A549 (cell line): ENCODE data around the gene ADAMTSL3. TPM values are rescaled to one million over a fixed set of nuclear protein-coding genes. Genes with fewer than 3 reads are reported as not detected.

Experiments used
- ATAC-seq, 2 experiments: fragments of 200-7000 bp in 1 of 2; fragments of >200 bp in 1 of 2; cut with Nextera tagmentation in 1 of 2; cut with Tn5 transposase in 1 of 2; 3 replicates each; pipeline versions ENCODE4 v1.8.0 to v1.9.1; 2018 to 2020; ENCODE audit warnings: mild to moderate bottlenecking in 1 of 2, moderate library complexity in 1 of 2
- CTCF ChIA-PET: fragments of 300-600 bp; sonication (Branson Sonifier 250); formaldehyde crosslinking; extraction: SDS; loops from one replicate; lab custom pipeline; 2021; ENCODE audit warnings: antibody characterized with exemption, inconsistent platforms; lab: Yijun Ruan, JAX
- POLR2A ChIA-PET: fragments of 350-600 bp; formaldehyde crosslinking; extraction: SDS; loops from one replicate; lab custom pipeline; 2021; ENCODE audit warnings: antibody characterized with exemption, inconsistent platforms; lab: Yijun Ruan, JAX
- DNase-seq, 2 experiments: peaks; one replicate each; pipeline versions ENCODE4 v3.0.0 to v3.0.0-alpha.2; 2011 to 2016; ENCODE audit warnings: low read depth in 1 of 2, low spot score in 1 of 2
- FAIRE-seq: peaks from 2 replicates; lab custom pipeline; 2011; peaks lifted over from hg19 to GRCh38; lab: Jason Lieb, UNC
- H3K27ac ChIP-seq, 2 experiments: fragments of >200 bp; sonication (Bioruptor Twin); formaldehyde crosslinking; 3 replicates each; pipeline ENCODE4 v1.5.1; 2016 to 2017
- H3K4me1 ChIP-seq: fragments of >200 bp; sonication (Bioruptor Twin); formaldehyde crosslinking; 3 replicates; pipeline ENCODE4 v1.6.1; 2016
- H3K4me2 ChIP-seq: fragments of >200 bp; sonication (Bioruptor Twin); formaldehyde crosslinking; 3 replicates; pipeline ENCODE4 v1.6.1; 2016
- H3K4me3 ChIP-seq: fragments of >200 bp; sonication (Bioruptor Twin); formaldehyde crosslinking; 3 replicates; pipeline ENCODE4 v1.5.1; 2016
- H3K9me3 ChIP-seq: fragments of >200 bp; sonication (Bioruptor Twin); formaldehyde crosslinking; 3 replicates; pipeline ENCODE4 v1.6.1; 2016
- ATOH8 ChIP-seq: fragments of 250-450 bp; sonication (Bioruptor Pico); IDR thresholded peaks from 2 replicates; pipeline ENCODE4 v1.5.0; 2020; ENCODE audit warnings: low read depth, mild to moderate bottlenecking, moderate library complexity
- CBX2 ChIP-seq: fragments of 200-600 bp; sonication (generic); IDR thresholded peaks from 2 replicates; pipeline ENCODE4 v1.6.1; 2016; ENCODE audit warnings: low read depth, mild to moderate bottlenecking, borderline replicate concordance
- E2F6 ChIP-seq: IDR thresholded peaks from 2 replicates; pipeline ENCODE4 v1.6.1; 2012; ENCODE audit warnings: low read depth, borderline replicate concordance
- FOSB ChIP-seq: fragments of 250-450 bp; sonication (Bioruptor Pico); IDR thresholded peaks from 2 replicates; pipeline ENCODE4 v1.5.0; 2020; ENCODE audit warnings: mild to moderate bottlenecking, moderate library complexity
- FOXS1 ChIP-seq: fragments of 250-450 bp; sonication (Bioruptor Pico); IDR thresholded peaks from 2 replicates; pipeline ENCODE4 v1.5.0; 2020; ENCODE audit warnings: mild to moderate bottlenecking, moderate library complexity
- HDAC2 ChIP-seq: fragments of 200-600 bp; sonication (generic); IDR thresholded peaks from 2 replicates; pipeline ENCODE4 v1.6.1; 2016
- HOXB13 ChIP-seq: fragments of 250-450 bp; sonication (Bioruptor Pico); IDR thresholded peaks from 2 replicates; pipeline ENCODE4 v1.5.0; 2020; ENCODE audit warnings: low read depth, mild to moderate bottlenecking, moderate library complexity
- MYC ChIP-seq: IDR thresholded peaks from 2 replicates; pipeline ENCODE4 v1.6.1; 2012; ENCODE audit warnings: mild to moderate bottlenecking, inconsistent platforms, low read length, improper control_type of control experiment, borderline replicate concordance
- PBX3 ChIP-seq: IDR thresholded peaks from 2 replicates; pipeline ENCODE4 v1.6.1; 2012
- POLR2A ChIP-seq: IDR thresholded peaks from 2 replicates; pipeline ENCODE4 v1.6.1; 2012; ENCODE audit warnings: mild to moderate bottlenecking, low read length
- POLR2AphosphoS2 ChIP-seq: conservative IDR thresholded peaks from 2 replicates; pipeline ENCODE4 v1.6.1; 2012; ENCODE audit warnings: low read length, improper control_type of control experiment, inconsistent platforms
- RARB ChIP-seq: fragments of 250-450 bp; sonication (Bioruptor Pico); IDR thresholded peaks from 2 replicates; pipeline ENCODE4 v1.8.0; 2021; ENCODE audit warnings: mild to moderate bottlenecking, moderate library complexity
- RCOR1 ChIP-seq: fragments of 150-350 bp; IDR thresholded peaks from 2 replicates; pipeline ENCODE4 v1.6.1; 2014; ENCODE audit warnings: antibody characterized with exemption, low read length, low read depth
- TFCP2L1 ChIP-seq: fragments of 250-450 bp; sonication (Bioruptor Pico); IDR thresholded peaks from 2 replicates; pipeline ENCODE4 v1.5.0; 2021; ENCODE audit warnings: mild to moderate bottlenecking
- USF2 ChIP-seq: fragments of 450-650 bp; IDR thresholded peaks from 2 replicates; pipeline ENCODE4 v1.6.1; 2014; ENCODE audit warnings: antibody characterized with exemption
- WGBS: methylation state at CpG from one replicate; pipeline ENCODE4 v1.1.6; 2017; ENCODE audit errors: missing lambda C conversion rate; 5-methylcytosine and 5-hydroxymethylcytosine counted together
- polyA plus RNA-seq, 4 experiments: library from polyadenylated mRNA; depleted of rRNA in 3 of 4; stranded (reverse); fragments of >200 nt; fragmentation: RNase III in 1 of 4; extraction: RNeasy Plus Mini Kit Qiagen cat#74134 plus additional on column Dnase treatment in 1 of 4; gene quantifications; 2 replicates in 3 of 4; 3 replicates in 1 of 4; pipeline ENCODE4 v1.2.3, GENCODE V29; 2011 to 2017
- TF ChIP-seq, protein P1 (sequence below): fragments of 200-600 bp; sonication (generic); IDR thresholded peaks from 2 replicates; pipeline ENCODE4 v1.6.1; 2016; ENCODE audit warnings: antibody characterized with exemption, mild to moderate bottlenecking, moderate library complexity
- TF ChIP-seq, protein P2 (sequence below): fragments of 250-450 bp; sonication (Bioruptor Pico); IDR thresholded peaks from 2 replicates; pipeline ENCODE4 v1.5.0; 2021; ENCODE audit warnings: mild to moderate bottlenecking, moderate library complexity, borderline replicate concordance

The ADAMTSL3 gene
- polyA plus RNA-seq, 2 of the 4 experiments (the other 2 are of a cell fraction): 0.22 to 0.25 TPM

- H3K4me1 ChIP-seq: no peaks in the 10 kb centered on the region
- ATAC-seq (no peak), FAIRE-seq (no peak), DNase-seq (no peak)
- H3K4me3 ChIP-seq: no peak overlapping the region
- no peak for TF ChIP-seq HDAC2
- no peak for TF ChIP-seq RCOR1
- no peak for TF ChIP-seq POLR2A
- no peak for TF ChIP-seq RARB (CRISPR knock-in tag)
- no peak for TF ChIP-seq MYC
- no peak for TF ChIP-seq ATOH8
- no peak for TF ChIP-seq E2F6
- no peak for TF ChIP-seq TFCP2L1 (CRISPR knock-in tag)
- TF ChIP-seq, protein P1, sequence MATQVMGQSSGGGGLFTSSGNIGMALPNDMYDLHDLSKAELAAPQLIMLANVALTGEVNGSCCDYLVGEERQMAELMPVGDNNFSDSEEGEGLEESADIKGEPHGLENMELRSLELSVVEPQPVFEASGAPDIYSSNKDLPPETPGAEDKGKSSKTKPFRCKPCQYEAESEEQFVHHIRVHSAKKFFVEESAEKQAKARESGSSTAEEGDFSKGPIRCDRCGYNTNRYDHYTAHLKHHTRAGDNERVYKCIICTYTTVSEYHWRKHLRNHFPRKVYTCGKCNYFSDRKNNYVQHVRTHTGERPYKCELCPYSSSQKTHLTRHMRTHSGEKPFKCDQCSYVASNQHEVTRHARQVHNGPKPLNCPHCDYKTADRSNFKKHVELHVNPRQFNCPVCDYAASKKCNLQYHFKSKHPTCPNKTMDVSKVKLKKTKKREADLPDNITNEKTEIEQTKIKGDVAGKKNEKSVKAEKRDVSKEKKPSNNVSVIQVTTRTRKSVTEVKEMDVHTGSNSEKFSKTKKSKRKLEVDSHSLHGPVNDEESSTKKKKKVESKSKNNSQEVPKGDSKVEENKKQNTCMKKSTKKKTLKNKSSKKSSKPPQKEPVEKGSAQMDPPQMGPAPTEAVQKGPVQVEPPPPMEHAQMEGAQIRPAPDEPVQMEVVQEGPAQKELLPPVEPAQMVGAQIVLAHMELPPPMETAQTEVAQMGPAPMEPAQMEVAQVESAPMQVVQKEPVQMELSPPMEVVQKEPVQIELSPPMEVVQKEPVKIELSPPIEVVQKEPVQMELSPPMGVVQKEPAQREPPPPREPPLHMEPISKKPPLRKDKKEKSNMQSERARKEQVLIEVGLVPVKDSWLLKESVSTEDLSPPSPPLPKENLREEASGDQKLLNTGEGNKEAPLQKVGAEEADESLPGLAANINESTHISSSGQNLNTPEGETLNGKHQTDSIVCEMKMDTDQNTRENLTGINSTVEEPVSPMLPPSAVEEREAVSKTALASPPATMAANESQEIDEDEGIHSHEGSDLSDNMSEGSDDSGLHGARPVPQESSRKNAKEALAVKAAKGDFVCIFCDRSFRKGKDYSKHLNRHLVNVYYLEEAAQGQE: no peak
- H3K27ac ChIP-seq: no peak overlapping the region
- CTCF ChIA-PET: interaction anchor here (0.7 to 0.8 kb wide), 2 partner anchors 26 to 261 kb away, joined by 3 read pairs; no protein-coding TSS in a partner anchor
- 28% methylated on average over 3 of the region's 3 CpGs for WGBS
- no peak overlapping the region for H3K4me2 ChIP-seq
- H3K9me3 ChIP-seq: no peaks in the 10 kb centered on the region
- POLR2A ChIA-PET: no interaction called here
These were observed 227.2 kb downstream of the ADAMTSL3 start for GRCh38 chr15:83881156-83881555.

- no peak overlapping the region for H3K4me3 ChIP-seq
- FAIRE-seq (no peak), DNase-seq (no peak), ATAC-seq (peak in 1 of 2 experiments; percentile 30; a peak in 1 of 6 replicates)
- no peak for TF ChIP-seq CBX2
- no peak for TF ChIP-seq FOXS1 (CRISPR knock-in tag)
- TF ChIP-seq HOXB13 (CRISPR knock-in tag): no peak
- TF ChIP-seq USF2: no peak
- no peak for TF ChIP-seq FOSB (CRISPR knock-in tag)
- TF ChIP-seq PBX3: no peak
- TF ChIP-seq, protein P2, sequence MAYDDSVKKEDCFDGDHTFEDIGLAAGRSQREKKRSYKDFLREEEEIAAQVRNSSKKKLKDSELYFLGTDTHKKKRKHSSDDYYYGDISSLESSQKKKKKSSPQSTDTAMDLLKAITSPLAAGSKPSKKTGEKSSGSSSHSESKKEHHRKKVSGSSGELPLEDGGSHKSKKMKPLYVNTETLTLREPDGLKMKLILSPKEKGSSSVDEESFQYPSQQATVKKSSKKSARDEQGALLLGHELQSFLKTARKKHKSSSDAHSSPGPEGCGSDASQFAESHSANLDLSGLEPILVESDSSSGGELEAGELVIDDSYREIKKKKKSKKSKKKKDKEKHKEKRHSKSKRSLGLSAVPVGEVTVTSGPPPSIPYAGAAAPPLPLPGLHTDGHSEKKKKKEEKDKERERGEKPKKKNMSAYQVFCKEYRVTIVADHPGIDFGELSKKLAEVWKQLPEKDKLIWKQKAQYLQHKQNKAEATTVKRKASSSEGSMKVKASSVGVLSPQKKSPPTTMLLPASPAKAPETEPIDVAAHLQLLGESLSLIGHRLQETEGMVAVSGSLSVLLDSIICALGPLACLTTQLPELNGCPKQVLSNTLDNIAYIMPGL (CRISPR knock-in tag): no peak
- TF ChIP-seq POLR2AphosphoS2: no peak
- CTCF ChIA-PET: no interaction called here
- no peaks in the 10 kb centered on the region for H3K9me3 ChIP-seq
- H3K4me2 ChIP-seq: no peak overlapping the region
- 35% methylated on average over 2 of the region's 2 CpGs for WGBS
- no peaks in the 10 kb centered on the region for H3K4me1 ChIP-seq
- POLR2A ChIA-PET: no interaction called here
- no peak overlapping the region for H3K27ac ChIP-seq
These were observed 232.4 kb downstream of the ADAMTSL3 start for GRCh38 chr15:83886321-83886720.
